GM12878 (cell line): Measurements from ENCODE around the gene PPP6R2. TPM values are rescaled to one million over a fixed set of nuclear protein-coding genes. Genes with fewer than 3 reads are reported as not detected.
A peak's percentile ranks its signal among the peaks of the same experiment; 100 is the strongest.

Experiments
- ATAC-seq: fragments of 200-7000 bp; cut with Tn5 transposase; 3 replicates; pipeline ENCODE4 v1.9.1; 2020; ENCODE audit warnings: mild to moderate bottlenecking, moderate library complexity
- BruUV-seq: library from RNA; stranded (reverse); fragments of 400-500 nt; replicated peaks from 2 replicates; lab custom pipeline; 2021; lab: Mats Ljungman, UMichigan
- CTCF ChIA-PET: fragments of 300-600 bp; sonication (Branson Sonifier 250); formaldehyde crosslinking; extraction: SDS; loops from one replicate; lab custom pipeline; 2021; ENCODE audit warnings: inconsistent platforms; lab: Yijun Ruan, JAX
- POLR2A ChIA-PET: fragments of 350-600 bp; formaldehyde crosslinking; extraction: SDS; loops from one replicate; lab custom pipeline; 2021; ENCODE audit warnings: inconsistent platforms; lab: Charles Lee
- RAD21 ChIA-PET: fragments of 300-600 bp; sonication (Branson Sonifier 250); formaldehyde crosslinking; loops from one replicate; lab custom pipeline; 2023; ENCODE audit warnings: antibody characterized with exemption; ENCODE audit not compliant: unreplicated experiment; lab: Charles Lee
- SMC1A ChIA-PET: fragments of 300-600 bp; sonication (Branson Sonifier 250); formaldehyde crosslinking; loops from one replicate; lab custom pipeline; 2023; ENCODE audit not compliant: unreplicated experiment, uncharacterized antibody; lab: Charles Lee
- DNase-seq: peaks from one replicate; pipeline ENCODE4 v3.0.0-alpha.2; 2011; ENCODE audit warnings: low read depth, low spot score
- FAIRE-seq: peaks from 3 replicates; lab custom pipeline; 2011; peaks lifted over from hg19 to GRCh38; lab: Jason Lieb, UNC
- H2AFZ ChIP-seq: 2 replicates; pipeline ENCODE4 v1.6.0; 2011; ENCODE audit warnings: low read depth, low read length, control low read depth; ENCODE audit not compliant: control insufficient read depth
- H3K27ac ChIP-seq: 2 replicates; pipeline ENCODE4 v1.5.1; 2011; ENCODE audit warnings: control low read depth; ENCODE audit not compliant: control insufficient read depth, insufficient read depth
- H3K27me3 ChIP-seq, 2 experiments: replicated peaks in 1 of 2; 2 replicates each; pipeline versions ENCODE4 v1.6.0 to v1.6.1; 2011; ENCODE audit warnings: low read length in 1 of 2; ENCODE audit not compliant: control insufficient read depth in 2 of 2, insufficient read depth in 2 of 2
- H3K36me3 ChIP-seq, 2 experiments: 2 replicates each; pipeline ENCODE4 v1.5.1; 2011; ENCODE audit warnings: low read length in 1 of 2; ENCODE audit not compliant: control insufficient read depth in 2 of 2, insufficient read depth in 2 of 2
- H3K4me1 ChIP-seq: 2 replicates; pipeline ENCODE4 v1.6.1; 2011; ENCODE audit warnings: mild to moderate bottlenecking, low read length, moderate library complexity, mixed read lengths; ENCODE audit not compliant: control insufficient read depth, insufficient read depth
- H3K4me2 ChIP-seq: 2 replicates; pipeline ENCODE4 v1.6.0; 2011; ENCODE audit warnings: control low read depth; ENCODE audit not compliant: control insufficient read depth, insufficient read depth
- H3K4me3 ChIP-seq: fragments of 200-600 bp; sonication (generic); 2 replicates; pipeline ENCODE4 v1.5.1; 2016
- H3K79me2 ChIP-seq: 2 replicates; pipeline ENCODE4 v1.6.0; 2011; ENCODE audit warnings: low read length; ENCODE audit not compliant: control insufficient read depth, insufficient read depth
- H3K9ac ChIP-seq: 2 replicates; pipeline ENCODE4 v1.8.0; 2011; ENCODE audit warnings: low read length, control low read depth, mixed read lengths; ENCODE audit not compliant: control insufficient read depth, insufficient read depth
- H3K9me3 ChIP-seq: replicated peaks from 3 replicates; pipeline ENCODE4 v1.5.1; 2011; ENCODE audit warnings: mild to moderate bottlenecking, low read length; ENCODE audit not compliant: control insufficient read depth, insufficient read depth
- H4K20me1 ChIP-seq: 2 replicates; pipeline ENCODE4 v1.6.0; 2011; ENCODE audit not compliant: control insufficient read depth, insufficient read depth
- MTA2 ChIP-seq: fragments of 450-650 bp; IDR thresholded peaks from 2 replicates; pipeline ENCODE4 v1.6.1; 2016; ENCODE audit warnings: low read depth, mild to moderate bottlenecking, moderate library complexity
- NR2C2 ChIP-seq: IDR thresholded peaks from 2 replicates; pipeline ENCODE4 v1.6.1; 2011; ENCODE audit warnings: borderline replicate concordance, low read depth; ENCODE audit not compliant: control insufficient read depth, insufficient read length
- NR2F1 ChIP-seq: fragments of 450-650 bp; conservative IDR thresholded peaks from 2 replicates; pipeline ENCODE4 v1.6.1; 2017; ENCODE audit warnings: mild to moderate bottlenecking
- RUNX3 ChIP-seq: IDR thresholded peaks from 2 replicates; pipeline ENCODE4 v1.6.1; 2012; ENCODE audit warnings: low read length, inconsistent platforms
- WGBS: methylation state at CpG from one replicate; pipeline ENCODE4 v1.1.6; 2016; ENCODE audit warnings: low lambda C conversion rate; ENCODE audit not compliant: insufficient replicate concordance, insufficient coverage; ENCODE audit errors: missing lambda C conversion rate; 5-methylcytosine and 5-hydroxymethylcytosine counted together
- in situ Hi-C: fragments of 300-500 bp; cut with MboI; formaldehyde crosslinking; loops from 9 replicates; pipeline ENCODE4 v1.14.3; 2018; ENCODE audit warnings: mixed read lengths
- intact Hi-C: fragments of 100-400 bp; cut with micrococcal nuclease; formaldehyde crosslinking; loops from one replicate; pipeline ENCODE4 v1.14.2; 2022; ENCODE audit not compliant: unreplicated experiment
- polyA plus RNA-seq, 11 experiments: library from polyadenylated mRNA; depleted of rRNA in 4 of 11; unstranded in 6 of 11; stranded (reverse) in 5 of 11; fragments of >200 nt; fragmentation: Nextera tagmentation in 4 of 11; fragmentation: Illumina TruSeq in 1 of 11; extraction: Ambion mirVana in 4 of 11; extraction: Trizol in 1 of 11; gene quantifications; 1 replicate in 1 of 11; 2 replicates in 10 of 11; pipeline versions ENCODE4 v1.2.1 to v1.2.3, GENCODE V29; 2011 to 2016; ENCODE audit warnings: inconsistent platforms in 2 of 11, missing spikeins in 2 of 11, low read depth in 1 of 11
- total RNA-seq, 4 experiments: library from RNA; depleted of rRNA in 3 of 4; stranded (reverse); fragments of >200 nt in 3 of 4; fragmentation: Illumina TruSeq in 1 of 4; extraction: Trizol in 1 of 4; gene quantifications; 2 replicates each; pipeline versions ENCODE4 v1.2.1 to v1.2.3, GENCODE V29; 2013 to 2021
- TF ChIP-seq, protein P1 (sequence below): IDR thresholded peaks from 2 replicates; pipeline ENCODE4 v1.6.1; 2011; ENCODE audit warnings: borderline replicate concordance, low read depth, mild to moderate bottlenecking, moderate library complexity, low read length; ENCODE audit not compliant: insufficient read depth, poor library complexity, severe bottlenecking
- TF ChIP-seq, protein P2 (sequence below): fragments of 450-650 bp; IDR thresholded peaks from 2 replicates; pipeline ENCODE4 v1.6.1; 2016; ENCODE audit warnings: mild to moderate bottlenecking

The PPP6R2 gene
- total and polyA plus RNA-seq, 10 of the 15 experiments (the other 5 are each of a cell fraction or from before 2014, with no cell fraction given) = 0.29 to 52.6 (median 25.4) TPM

GRCh38 chr22:50338042-50338573 is 5.0 kb upstream of the PPP6R2 start (continued):
- TF ChIP-seq, protein P1, sequence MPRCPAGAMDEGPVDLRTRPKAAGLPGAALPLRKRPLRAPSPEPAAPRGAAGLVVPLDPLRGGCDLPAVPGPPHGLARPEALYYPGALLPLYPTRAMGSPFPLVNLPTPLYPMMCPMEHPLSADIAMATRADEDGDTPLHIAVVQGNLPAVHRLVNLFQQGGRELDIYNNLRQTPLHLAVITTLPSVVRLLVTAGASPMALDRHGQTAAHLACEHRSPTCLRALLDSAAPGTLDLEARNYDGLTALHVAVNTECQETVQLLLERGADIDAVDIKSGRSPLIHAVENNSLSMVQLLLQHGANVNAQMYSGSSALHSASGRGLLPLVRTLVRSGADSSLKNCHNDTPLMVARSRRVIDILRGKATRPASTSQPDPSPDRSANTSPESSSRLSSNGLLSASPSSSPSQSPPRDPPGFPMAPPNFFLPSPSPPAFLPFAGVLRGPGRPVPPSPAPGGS = peak; percentile 95

GRCh38 chr22:50338860-50339462 is 4.2 kb upstream of the PPP6R2 start:
- RAD21 ChIA-PET = no interaction called here
- no peak for DNase-seq
- no peak overlapping the region for H3K27ac ChIP-seq
- in situ Hi-C loops (no loop called here), intact Hi-C loops (no loop called here)
- POLR2A ChIA-PET = no interaction called here
- H3K4me2 ChIP-seq = no peak overlapping the region
- no TSS peak for BruUV-seq
- no peak overlapping the region for H3K9ac ChIP-seq
- ATAC-seq = no peak
- no peak overlapping the region for H2AFZ ChIP-seq
- no peaks in the 10 kb centered on the region for H4K20me1 ChIP-seq
- H3K4me1 ChIP-seq = peaks cover 11% of the 10 kb centered on the region
- H3K36me3 ChIP-seq = no peaks in the 10 kb centered on the region
- CTCF ChIA-PET = no interaction called here
- no peaks in the 10 kb centered on the region for H3K9me3 ChIP-seq
- SMC1A ChIA-PET = no interaction called here
- no peak overlapping the region for H3K4me3 ChIP-seq
- FAIRE-seq = no peak
- no peaks in the 10 kb centered on the region for H3K27me3 ChIP-seq
- WGBS = 98% methylated on average over 4 of the region's 4 CpGs
- peak; percentile 35 for TF ChIP-seq RUNX3
- peak; percentile 38 for TF ChIP-seq NR2C2
- no peak for TF ChIP-seq NR2F1
- TF ChIP-seq, protein P2, sequence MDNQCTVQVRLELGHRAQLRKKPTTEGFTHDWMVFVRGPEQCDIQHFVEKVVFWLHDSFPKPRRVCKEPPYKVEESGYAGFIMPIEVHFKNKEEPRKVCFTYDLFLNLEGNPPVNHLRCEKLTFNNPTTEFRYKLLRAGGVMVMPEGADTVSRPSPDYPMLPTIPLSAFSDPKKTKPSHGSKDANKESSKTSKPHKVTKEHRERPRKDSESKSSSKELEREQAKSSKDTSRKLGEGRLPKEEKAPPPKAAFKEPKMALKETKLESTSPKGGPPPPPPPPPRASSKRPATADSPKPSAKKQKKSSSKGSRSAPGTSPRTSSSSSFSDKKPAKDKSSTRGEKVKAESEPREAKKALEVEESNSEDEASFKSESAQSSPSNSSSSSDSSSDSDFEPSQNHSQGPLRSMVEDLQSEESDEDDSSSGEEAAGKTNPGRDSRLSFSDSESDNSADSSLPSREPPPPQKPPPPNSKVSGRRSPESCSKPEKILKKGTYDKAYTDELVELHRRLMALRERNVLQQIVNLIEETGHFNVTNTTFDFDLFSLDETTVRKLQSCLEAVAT = peak; percentile 90
- peak; percentile 19; the same call in 1 of the 2 replicates for TF ChIP-seq MTA2
- peaks cover 4% of the 10 kb centered on the region for H3K79me2 ChIP-seq
